NB4 (cell line): ENCODE data around the gene AJUBA.
A peak's percentile ranks its signal among the peaks of the same experiment; 100 is the strongest.

ENCODE experiments used
- POLR2A ChIP-seq: IDR thresholded peaks from 2 replicates; pipeline ENCODE4 v1.6.1; 2011; ENCODE audit warnings: mild to moderate bottlenecking; ENCODE audit not compliant: insufficient read length; ENCODE audit errors: extremely low read depth
- TF ChIP-seq, protein P1 (sequence below): IDR thresholded peaks from one replicate; pipeline ENCODE4 v1.5.1; 2012; ENCODE audit warnings: low read depth, low read length

DNA sequence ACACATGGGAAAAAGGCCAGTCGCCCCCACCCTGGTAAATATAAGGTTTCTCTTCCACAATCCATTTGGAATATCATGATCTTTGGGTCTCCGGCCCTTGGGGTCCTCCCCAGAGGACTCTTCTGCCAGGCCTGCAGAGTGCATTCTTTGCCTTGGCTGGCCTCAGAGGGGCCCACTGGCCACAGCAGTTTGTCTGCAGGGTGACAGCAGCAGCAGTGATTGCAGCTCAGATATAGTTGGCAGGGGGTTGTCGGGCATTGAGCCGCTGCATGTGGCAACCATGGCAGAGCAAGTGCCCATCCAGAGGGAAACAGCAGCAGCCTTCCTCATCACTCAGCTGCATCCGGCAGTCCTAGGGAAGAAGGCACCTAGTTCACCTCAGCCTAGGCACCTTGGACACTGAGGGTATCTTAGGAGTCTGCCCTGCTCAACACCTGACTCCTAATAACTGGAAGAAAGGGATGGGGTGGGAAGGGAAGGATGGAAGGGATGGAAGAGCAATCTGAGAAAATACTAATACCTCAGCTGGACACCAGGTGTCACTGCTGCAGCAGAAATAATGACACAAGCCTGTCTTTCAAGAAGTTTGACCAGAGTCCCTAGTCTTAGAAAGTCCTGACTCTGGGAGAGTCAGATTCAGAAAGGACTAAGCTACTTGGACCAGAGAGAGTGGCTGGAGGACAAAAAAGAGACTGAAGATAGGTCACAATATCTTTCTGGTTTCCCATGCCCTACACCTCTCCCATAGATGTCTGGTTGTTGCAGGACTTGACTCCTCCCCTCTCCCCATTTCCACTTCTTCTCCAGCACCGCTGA is 8.9 kb downstream of the AJUBA start:
- TF ChIP-seq, protein P1, sequence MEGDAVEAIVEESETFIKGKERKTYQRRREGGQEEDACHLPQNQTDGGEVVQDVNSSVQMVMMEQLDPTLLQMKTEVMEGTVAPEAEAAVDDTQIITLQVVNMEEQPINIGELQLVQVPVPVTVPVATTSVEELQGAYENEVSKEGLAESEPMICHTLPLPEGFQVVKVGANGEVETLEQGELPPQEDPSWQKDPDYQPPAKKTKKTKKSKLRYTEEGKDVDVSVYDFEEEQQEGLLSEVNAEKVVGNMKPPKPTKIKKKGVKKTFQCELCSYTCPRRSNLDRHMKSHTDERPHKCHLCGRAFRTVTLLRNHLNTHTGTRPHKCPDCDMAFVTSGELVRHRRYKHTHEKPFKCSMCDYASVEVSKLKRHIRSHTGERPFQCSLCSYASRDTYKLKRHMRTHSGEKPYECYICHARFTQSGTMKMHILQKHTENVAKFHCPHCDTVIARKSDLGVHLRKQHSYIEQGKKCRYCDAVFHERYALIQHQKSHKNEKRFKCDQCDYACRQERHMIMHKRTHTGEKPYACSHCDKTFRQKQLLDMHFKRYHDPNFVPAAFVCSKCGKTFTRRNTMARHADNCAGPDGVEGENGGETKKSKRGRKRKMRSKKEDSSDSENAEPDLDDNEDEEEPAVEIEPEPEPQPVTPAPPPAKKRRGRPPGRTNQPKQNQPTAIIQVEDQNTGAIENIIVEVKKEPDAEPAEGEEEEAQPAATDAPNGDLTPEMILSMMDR = peak; percentile 63
- TF ChIP-seq POLR2A = no peak
